ENCODE results near the gene FAM161A. TPM values are rescaled to one million over a fixed set of nuclear protein-coding genes. Genes with fewer than 3 reads are reported as not detected.
"Not testable (repeated sequence)": the region's sequence is repeated elsewhere in the genome, so short reads cannot be mapped to it uniquely, and the experiment has no call there.

The FAM161A gene
- total and polyA plus RNA-seq, 5 donors = 1.1 to 2.5 (median 1.3) TPM

DNA sequence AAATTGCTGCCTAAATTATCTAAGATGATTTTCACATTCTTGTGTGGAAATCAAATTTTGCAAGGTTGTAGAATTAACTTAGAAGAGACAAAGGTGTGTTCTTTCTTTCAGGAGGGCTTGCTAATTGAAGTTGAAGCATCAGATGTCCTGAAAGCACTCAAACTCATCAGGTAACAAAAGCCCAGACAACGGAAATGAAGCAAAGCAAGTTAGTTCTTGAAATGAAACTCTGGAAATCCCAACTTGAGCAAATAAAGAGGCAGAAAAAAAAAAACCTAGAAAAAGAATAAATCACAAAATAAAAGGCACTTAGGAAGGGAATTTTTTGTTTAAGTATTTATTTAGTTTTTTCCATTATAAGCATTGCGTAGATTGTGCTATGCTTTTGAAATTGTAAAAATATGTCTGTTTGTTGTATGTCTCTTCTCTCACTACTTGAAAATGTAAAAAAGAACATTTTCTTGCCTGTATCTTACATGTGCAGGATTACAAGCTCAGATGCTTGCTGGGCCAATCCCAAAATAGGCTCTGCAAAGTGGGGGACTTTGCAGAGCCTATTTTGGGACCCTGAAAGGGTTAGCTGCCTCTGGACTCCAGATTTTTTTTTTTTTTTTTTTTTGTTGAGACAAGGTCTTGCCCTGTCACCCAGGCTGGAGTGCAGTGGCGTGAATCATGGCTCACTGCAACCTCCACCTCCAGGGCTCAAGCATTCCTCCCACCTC lies 46.7 kb downstream of the FAM161A start:
- H3K27ac ChIP-seq (ENCODE audit: low read length) = no peak overlapping the region
- H3K27me3 ChIP-seq (ENCODE audit: control insufficient read depth, insufficient read depth) = no peaks in the 10 kb centered on the region
- H3K9me3 ChIP-seq (ENCODE audit: control insufficient read depth, low read length) = no peaks in the 10 kb centered on the region
- ATAC-seq (no peak), DNase-seq (no peak)
- no peaks in the 10 kb centered on the region for H3K4me1 ChIP-seq (ENCODE audit: control insufficient read depth, insufficient read depth, low read length)
- no peak overlapping the region for H3K4me3 ChIP-seq (ENCODE audit: low read length)
- intact Hi-C loops (cut with DNase I) = no loop called here
- 87% methylated on average over 3 of the region's 3 CpGs for WGBS

DNA sequence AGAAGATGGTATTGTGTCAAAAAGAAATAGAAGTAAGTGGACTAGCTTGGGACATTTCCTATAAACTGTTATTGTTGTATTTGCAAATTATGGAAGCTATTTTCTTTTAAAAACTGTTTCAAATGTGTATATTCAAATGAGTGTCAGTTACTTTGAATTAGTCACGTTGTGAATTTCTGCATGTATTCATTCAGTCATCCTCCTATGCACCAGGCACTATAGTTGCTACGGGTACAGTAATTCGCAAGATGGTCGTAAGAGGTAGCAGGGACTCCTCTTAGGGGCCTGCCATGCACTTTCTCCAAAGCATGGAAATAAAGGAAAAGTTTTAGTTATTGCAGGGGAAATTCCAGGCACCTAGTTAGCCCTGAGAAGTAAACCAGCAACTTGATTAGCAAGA lies 51.3 kb downstream of the FAM161A start:
- no peak overlapping the region for H3K4me3 ChIP-seq (ENCODE audit: low read length)
- no peaks in the 10 kb centered on the region for H3K27me3 ChIP-seq (ENCODE audit: control insufficient read depth, insufficient read depth)
- no peak overlapping the region for H3K27ac ChIP-seq (ENCODE audit: low read length)
- ATAC-seq (no peak), DNase-seq (no peak)
- intact Hi-C loops (cut with DNase I) = no loop called here
- H3K4me1 ChIP-seq (ENCODE audit: control insufficient read depth, insufficient read depth, low read length) = no peaks in the 10 kb centered on the region
- no peaks in the 10 kb centered on the region for H3K9me3 ChIP-seq (ENCODE audit: control insufficient read depth, low read length)
- 82% methylated on average over 4 of the region's 4 CpGs for WGBS

DNA sequence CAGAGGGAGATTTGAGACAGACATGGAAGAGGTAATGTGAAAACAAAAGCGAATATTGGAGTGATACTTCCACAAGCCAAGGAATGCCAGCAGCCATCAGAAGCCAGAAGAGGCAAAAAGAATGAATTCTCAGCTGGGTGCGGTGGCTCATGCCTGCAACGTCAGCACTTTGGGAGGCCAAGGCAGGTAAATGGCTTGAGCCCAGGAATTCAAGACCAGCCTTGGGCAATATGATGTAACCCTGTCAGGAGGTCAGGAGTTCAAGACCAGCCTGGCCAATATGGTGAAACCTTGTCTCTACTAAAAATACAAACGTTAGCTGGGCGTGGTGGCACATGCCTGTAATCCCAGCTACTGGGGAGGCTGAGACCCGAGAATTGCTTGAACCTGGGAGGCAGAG lies 54.8 kb downstream of the FAM161A start:
- Histone ChIP-seq H3K4me3 (ENCODE audit: low read length) (no peak overlapping the region), H3K27me3 (ENCODE audit: control insufficient read depth, insufficient read depth) (no peaks in the 10 kb centered on the region), H3K4me1 (ENCODE audit: control insufficient read depth, insufficient read depth, low read length) (no peaks in the 10 kb centered on the region), H3K9me3 (ENCODE audit: control insufficient read depth, low read length) (no peaks in the 10 kb centered on the region), H3K27ac (ENCODE audit: low read length) (no peak overlapping the region)
- 90% methylated on average over 6 of the region's 6 CpGs for WGBS
- DNase-seq (no peak), ATAC-seq (no peak)
- intact Hi-C loops (cut with DNase I) = no loop called here

DNA sequence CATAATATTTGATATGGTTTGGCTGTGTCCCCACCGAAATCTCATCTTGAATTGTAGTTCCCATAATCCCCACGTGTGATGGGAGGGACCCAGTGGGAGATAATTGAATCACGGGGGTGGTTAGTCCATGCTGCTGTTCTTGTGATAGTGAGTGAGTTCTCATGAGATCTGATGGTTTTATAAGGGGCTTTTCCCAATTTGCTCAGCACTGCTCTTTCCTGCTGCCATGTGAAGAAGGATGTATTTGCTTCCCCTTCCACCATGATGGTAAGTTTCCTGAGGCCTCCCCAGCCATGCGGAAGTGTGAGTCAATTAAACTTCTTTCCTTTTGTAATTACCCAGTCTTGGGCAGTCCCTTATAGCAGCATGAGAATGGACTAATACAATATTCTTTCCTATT lies 56.4 kb downstream of the FAM161A start:
- intact Hi-C loops (cut with DNase I); H3K4me3 ChIP-seq (ENCODE audit: low read length); ATAC-seq; H3K27ac ChIP-seq (ENCODE audit: low read length); DNase-seq; H3K27me3 ChIP-seq (ENCODE audit: control insufficient read depth, insufficient read depth); H3K9me3 ChIP-seq (ENCODE audit: control insufficient read depth, low read length); H3K4me1 ChIP-seq (ENCODE audit: control insufficient read depth, insufficient read depth, low read length): not testable (repeated sequence)
- 60% methylated on average over 4 of the region's 4 CpGs for WGBS

DNA sequence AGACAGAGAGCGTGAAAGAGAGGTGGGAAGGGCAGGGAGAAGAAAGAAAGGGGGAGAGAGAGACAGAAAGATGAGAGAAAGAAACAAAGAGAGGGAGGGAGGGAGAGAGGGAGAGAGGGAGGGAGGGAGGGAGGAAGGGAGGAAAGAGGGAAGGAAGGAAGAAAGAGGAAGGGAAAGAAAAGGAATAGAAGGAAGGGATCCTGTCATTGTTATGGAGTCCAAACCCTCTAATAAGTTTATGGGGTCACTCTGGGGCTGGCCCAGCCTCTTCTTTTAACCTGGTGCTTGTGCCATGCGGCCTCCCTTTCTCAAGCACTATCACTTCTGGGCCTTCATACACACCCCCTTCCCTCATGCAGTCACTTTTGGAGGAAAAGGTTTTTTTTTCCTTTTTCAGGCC lies 58.5 kb downstream of the FAM161A start:
- intact Hi-C loops (cut with DNase I) = no loop called here
- no peaks in the 10 kb centered on the region for H3K9me3 ChIP-seq (ENCODE audit: control insufficient read depth, low read length)
- DNase-seq (no peak), ATAC-seq (no peak)
- no peaks in the 10 kb centered on the region for H3K4me1 ChIP-seq (ENCODE audit: control insufficient read depth, insufficient read depth, low read length)
- WGBS = 95% methylated on average over 2 of the region's 2 CpGs
- H3K27ac ChIP-seq (ENCODE audit: low read length) = no peak overlapping the region
- no peaks in the 10 kb centered on the region for H3K27me3 ChIP-seq (ENCODE audit: control insufficient read depth, insufficient read depth)
- H3K4me3 ChIP-seq (ENCODE audit: low read length) = no peak overlapping the region

DNA sequence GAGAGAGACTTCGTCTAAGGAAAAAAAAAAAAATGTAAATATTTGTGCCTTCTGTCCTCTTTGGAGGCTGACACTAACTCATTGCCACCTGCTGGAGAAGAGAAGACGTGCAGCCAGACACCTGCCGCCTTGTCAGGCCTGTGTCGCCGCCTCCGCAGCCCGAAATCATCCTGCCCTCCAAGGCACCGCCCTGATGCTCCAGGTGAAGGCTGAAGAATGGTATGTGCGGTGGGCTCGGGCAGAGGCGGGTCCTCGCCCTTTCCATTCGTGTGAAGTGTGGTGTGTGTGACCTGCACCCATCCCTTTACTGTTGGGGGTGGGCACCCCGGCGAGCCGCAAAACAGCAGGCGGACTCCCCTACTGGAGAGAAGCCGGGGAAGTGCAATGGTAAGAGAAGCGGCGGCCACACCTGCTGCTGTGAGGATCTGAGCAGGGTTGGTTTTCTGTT lies 60.4 kb downstream of the FAM161A start:
- Histone ChIP-seq H3K4me1 (ENCODE audit: control insufficient read depth, insufficient read depth, low read length) (no peaks in the 10 kb centered on the region), H3K9me3 (ENCODE audit: control insufficient read depth, low read length) (no peaks in the 10 kb centered on the region), H3K27ac (ENCODE audit: low read length) (no peak overlapping the region), H3K27me3 (ENCODE audit: control insufficient read depth, insufficient read depth) (no peaks in the 10 kb centered on the region), H3K4me3 (ENCODE audit: low read length) (no peak overlapping the region)
- intact Hi-C loops (cut with DNase I) = no loop called here
- DNase-seq (peak; percentile 54 to 81 (median 72)), ATAC-seq (peak; percentile 68 to 75)
- 11% methylated on average over 20 of the region's 20 CpGs for WGBS

DNA sequence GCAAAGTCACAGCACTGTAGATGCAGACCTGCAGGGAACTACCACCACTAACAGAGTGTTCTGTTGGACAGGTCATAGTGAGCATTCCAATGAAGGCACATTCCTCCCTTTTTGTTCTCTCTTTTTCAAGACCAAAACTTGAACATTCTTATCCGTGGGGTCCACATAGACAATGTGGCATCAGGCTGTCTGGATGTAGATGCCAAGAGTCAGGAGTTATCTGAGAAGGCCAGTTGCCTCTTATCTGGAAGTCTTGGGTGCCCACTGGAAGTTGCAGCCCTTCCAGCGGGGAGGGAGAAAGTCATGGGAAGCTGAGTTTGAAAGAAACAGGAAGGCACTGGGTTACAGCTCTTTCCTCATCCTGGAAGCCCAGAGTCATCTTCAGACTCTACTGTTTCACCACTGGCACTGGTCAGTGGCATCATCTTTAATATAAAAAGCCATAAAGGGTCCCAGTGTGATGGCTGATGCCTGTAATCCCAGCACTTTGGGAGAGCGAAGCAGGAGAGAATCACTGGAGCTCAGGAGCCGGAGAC lies 61.4 kb downstream of the FAM161A start:
- ATAC-seq (no peak), DNase-seq (no peak)
- no peaks in the 10 kb centered on the region for H3K4me1 ChIP-seq (ENCODE audit: control insufficient read depth, insufficient read depth, low read length)
- 79% methylated on average over 4 of the region's 4 CpGs for WGBS
- intact Hi-C loops (cut with DNase I) = no loop called here
- no peaks in the 10 kb centered on the region for H3K27me3 ChIP-seq (ENCODE audit: control insufficient read depth, insufficient read depth)
- H3K27ac ChIP-seq (ENCODE audit: low read length) = no peak overlapping the region
- H3K9me3 ChIP-seq (ENCODE audit: control insufficient read depth, low read length) = no peaks in the 10 kb centered on the region
- H3K4me3 ChIP-seq (ENCODE audit: low read length) = no peak overlapping the region

DNA sequence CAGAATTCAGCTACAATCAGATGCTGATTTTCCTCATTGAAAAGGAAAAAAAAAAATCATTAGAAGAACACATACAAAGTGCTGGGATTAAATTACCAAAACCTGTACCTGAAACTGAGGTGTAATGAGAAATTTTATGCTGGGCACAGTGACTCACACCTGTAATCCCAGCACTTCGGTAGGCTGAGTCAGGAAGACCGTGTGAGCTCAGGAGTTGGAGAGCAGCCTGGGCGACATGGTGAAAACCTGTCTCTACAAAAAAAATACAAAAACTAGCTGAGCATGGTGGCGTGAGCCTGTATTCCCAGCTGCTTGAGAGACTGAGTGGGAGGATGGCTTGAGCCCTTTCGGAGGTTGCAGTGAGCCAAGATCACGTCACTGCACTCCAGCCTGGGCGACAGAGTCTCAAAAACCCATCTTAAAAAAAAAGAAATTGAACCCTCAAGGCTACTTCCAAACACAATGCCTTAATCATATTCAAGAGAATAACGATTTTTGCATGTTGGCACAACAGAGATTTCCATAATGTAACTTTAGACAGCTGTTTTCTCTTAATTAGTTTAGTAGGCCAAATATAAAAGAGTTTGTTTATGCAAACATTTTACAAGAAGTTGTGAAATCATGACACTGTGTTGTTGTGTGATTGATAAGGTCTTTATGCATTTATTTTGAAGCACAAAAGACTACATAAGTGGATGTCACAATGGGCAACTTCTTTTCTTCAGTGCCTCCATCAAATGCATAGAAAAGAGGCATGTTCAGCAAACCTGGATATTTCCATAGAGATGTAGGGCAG lies 63.9 kb downstream of the FAM161A start:
- DNase-seq (no peak), ATAC-seq (no peak)
- intact Hi-C loops (cut with DNase I) = no loop called here
- H3K4me1 ChIP-seq (ENCODE audit: control insufficient read depth, insufficient read depth, low read length) = no peaks in the 10 kb centered on the region
- WGBS = 74% methylated on average over 8 of the region's 8 CpGs
- no peak overlapping the region for H3K27ac ChIP-seq (ENCODE audit: low read length)
- H3K4me3 ChIP-seq (ENCODE audit: low read length) = no peak overlapping the region
- H3K27me3 ChIP-seq (ENCODE audit: control insufficient read depth, insufficient read depth) = no peaks in the 10 kb centered on the region
- no peaks in the 10 kb centered on the region for H3K9me3 ChIP-seq (ENCODE audit: control insufficient read depth, low read length)

DNA sequence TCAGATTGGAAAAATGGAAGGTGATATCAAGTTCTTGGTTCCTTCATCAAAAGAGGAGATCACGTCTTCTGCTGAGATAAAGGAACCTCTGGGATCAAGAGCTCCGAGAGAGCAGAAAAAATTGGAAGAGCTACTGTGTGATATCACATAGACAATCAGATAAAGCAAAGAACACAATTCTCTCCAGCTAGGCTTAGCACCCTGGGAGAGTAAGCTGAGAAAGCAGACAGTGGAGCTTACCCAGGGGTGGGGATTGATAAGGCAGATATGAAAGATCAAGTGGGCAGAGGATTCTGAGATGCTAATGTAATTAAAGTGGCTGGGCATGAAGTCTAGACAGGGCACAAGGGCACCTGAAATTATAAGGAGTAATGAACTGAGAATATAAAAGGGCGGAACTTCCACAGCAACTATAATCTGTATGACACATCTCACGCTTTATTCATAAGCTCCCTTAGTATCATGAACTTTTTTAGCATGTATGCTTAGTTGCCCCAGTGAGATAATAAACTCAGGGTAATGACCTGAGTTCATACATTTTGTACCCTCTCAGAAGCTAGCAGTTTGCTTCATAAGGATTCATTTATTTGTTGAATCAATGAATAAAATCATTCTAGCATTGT lies 65.8 kb downstream of the FAM161A start:
- ATAC-seq (no peak), DNase-seq (no peak)
- Histone ChIP-seq H3K4me3 (ENCODE audit: low read length) (no peak overlapping the region), H3K27ac (ENCODE audit: low read length) (no peak overlapping the region), H3K27me3 (ENCODE audit: control insufficient read depth, insufficient read depth) (no peaks in the 10 kb centered on the region), H3K9me3 (ENCODE audit: control insufficient read depth, low read length) (no peaks in the 10 kb centered on the region), H3K4me1 (ENCODE audit: control insufficient read depth, insufficient read depth, low read length) (no peaks in the 10 kb centered on the region)
- 72% methylated on average over 4 of the region's 4 CpGs for WGBS
- intact Hi-C loops (cut with DNase I) = no loop called here

DNA sequence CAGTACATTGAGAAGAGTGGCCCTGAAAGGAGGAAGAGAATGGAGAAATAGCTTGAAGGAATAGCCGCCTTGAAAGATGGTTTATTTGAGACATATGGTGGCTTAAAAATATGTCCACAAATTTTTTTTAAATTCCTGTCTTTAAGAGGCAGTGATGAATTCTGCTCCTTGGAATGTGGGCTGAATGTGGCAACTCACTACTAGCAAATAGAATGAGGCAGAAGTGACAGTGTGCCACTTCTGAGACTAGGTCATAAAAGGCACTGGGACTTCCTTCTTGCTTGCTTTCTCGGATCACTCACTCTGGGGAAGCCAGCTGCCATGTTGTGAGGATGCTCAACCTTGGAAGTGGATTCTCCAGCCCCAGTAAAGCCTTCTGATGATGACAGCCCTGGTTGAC lies 67.0 kb downstream of the FAM161A start:
- DNase-seq = no peak
- no peak for ATAC-seq
- Histone ChIP-seq H3K4me1 (ENCODE audit: control insufficient read depth, insufficient read depth, low read length) (no peaks in the 10 kb centered on the region), H3K4me3 (ENCODE audit: low read length) (no peak overlapping the region), H3K9me3 (ENCODE audit: control insufficient read depth, low read length) (no peaks in the 10 kb centered on the region), H3K27ac (ENCODE audit: low read length) (no peak overlapping the region), H3K27me3 (ENCODE audit: control insufficient read depth, insufficient read depth) (no peaks in the 10 kb centered on the region)
- intact Hi-C loops (cut with DNase I) = no loop called here
- 83% methylated on average over 2 of the region's 2 CpGs for WGBS

DNA sequence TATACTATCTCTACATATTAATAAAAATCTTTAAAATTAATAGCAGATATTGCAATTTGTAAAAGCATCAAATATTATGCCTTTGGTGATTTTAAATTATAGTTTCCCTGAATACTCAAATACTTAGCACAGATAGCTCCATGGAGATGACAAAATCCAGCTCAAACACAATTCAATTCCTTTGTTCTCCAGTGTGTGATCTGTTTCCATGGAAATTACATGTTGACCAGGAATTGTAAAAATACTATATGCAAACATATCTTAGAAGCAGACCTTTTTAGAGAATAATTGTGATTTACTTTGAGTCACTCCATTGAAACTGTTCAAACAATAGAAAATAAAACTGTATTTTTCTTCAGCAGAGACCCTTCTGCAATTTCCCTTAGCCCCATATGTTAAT lies 68.3 kb downstream of the FAM161A start:
- Histone ChIP-seq H3K27ac (ENCODE audit: low read length) (no peak overlapping the region), H3K9me3 (ENCODE audit: control insufficient read depth, low read length) (no peaks in the 10 kb centered on the region), H3K4me3 (ENCODE audit: low read length) (no peak overlapping the region), H3K4me1 (ENCODE audit: control insufficient read depth, insufficient read depth, low read length) (no peaks in the 10 kb centered on the region), H3K27me3 (ENCODE audit: control insufficient read depth, insufficient read depth) (no peaks in the 10 kb centered on the region)
- intact Hi-C loops (cut with DNase I) = no loop called here
- DNase-seq (no peak), ATAC-seq (no peak)
